CD4-positive, alpha-beta T cell treated with Interleukin-15 for 1 hour (primary cell): ENCODE measurements around the gene LYRM2.

Experiments used
- DNase-seq: peaks from one replicate; pipeline ENCODE4 v3.0.0-alpha.2; 2020

The LYRM2 gene

GRCh38 chr6:89638320-89639195 lies at the start of gene LYRM2:
TSS of gene LYRM2 (minus strand) at chr6:89638747. CDS start at chr6:89638716, 31 bp downstream.
- peak; percentile 89 for DNase-seq

GRCh38 chr6:89688328-89688727 lies 49.8 kb upstream of the LYRM2 start:
- DNase-seq: no peak

GRCh38 chr6:89685311-89685710 lies 46.8 kb upstream of the LYRM2 start:
- no peak for DNase-seq

- no peak for DNase-seq
These were observed 44.4 kb upstream of the LYRM2 start for GRCh38 chr6:89682991-89683390.

- DNase-seq: no peak
These were observed 43.5 kb upstream of the LYRM2 start for GRCh38 chr6:89681983-89682564.

GRCh38 chr6:89680551-89680950 lies 42.0 kb upstream of the LYRM2 start:
- no peak for DNase-seq

GRCh38 chr6:89680150-89680549 lies 41.6 kb upstream of the LYRM2 start:
- no peak for DNase-seq

- no peak for DNase-seq
These were observed 40.9 kb upstream of the LYRM2 start for GRCh38 chr6:89679215-89680120.

GRCh38 chr6:89678531-89678930 lies 40.0 kb upstream of the LYRM2 start:
- no peak for DNase-seq

- no peak for DNase-seq
These were observed 37.6 kb upstream of the LYRM2 start for GRCh38 chr6:89675949-89676748.

- DNase-seq: no peak
These were observed 32.5 kb upstream of the LYRM2 start for GRCh38 chr6:89670935-89671565.

- no peak for DNase-seq
These were observed 30.5 kb upstream of the LYRM2 start for GRCh38 chr6:89669002-89669401.

- no peak for DNase-seq
These were observed 29.5 kb upstream of the LYRM2 start for GRCh38 chr6:89667872-89668556.

- no peak for DNase-seq
These were observed 24.2 kb upstream of the LYRM2 start for GRCh38 chr6:89662659-89663223.

- DNase-seq: no peak
These were observed 23.0 kb upstream of the LYRM2 start for GRCh38 chr6:89661559-89661958.

GRCh38 chr6:89660981-89661380 lies 22.4 kb upstream of the LYRM2 start:
- DNase-seq: no peak

GRCh38 chr6:89657445-89658158 lies 19.1 kb upstream of the LYRM2 start:
- DNase-seq: no peak

GRCh38 chr6:89655122-89655521 lies 16.6 kb upstream of the LYRM2 start:
- DNase-seq: no peak

- no peak for DNase-seq
These were observed 12.0 kb upstream of the LYRM2 start for GRCh38 chr6:89650579-89650978.

GRCh38 chr6:89649682-89650081 lies 11.1 kb upstream of the LYRM2 start:
- no peak for DNase-seq
